DND-41 (cell line): ENCODE data around the gene CTTN.

Experiments used
- EZH2 ChIP-seq: IDR thresholded peaks from 3 replicates; pipeline ENCODE4 v1.6.1; 2012; ENCODE audit warnings: borderline replicate concordance, low read depth, mild to moderate bottlenecking, moderate library complexity, low read length, inconsistent platforms; ENCODE audit not compliant: severe bottlenecking
- TF ChIP-seq, protein P1 (sequence below): IDR thresholded peaks from 2 replicates; pipeline ENCODE4 v1.5.1; 2012; ENCODE audit warnings: borderline replicate concordance, low read length, moderate library complexity, mild to moderate bottlenecking; ENCODE audit not compliant: poor library complexity, severe bottlenecking; ENCODE audit errors: extremely low read depth

DNA sequence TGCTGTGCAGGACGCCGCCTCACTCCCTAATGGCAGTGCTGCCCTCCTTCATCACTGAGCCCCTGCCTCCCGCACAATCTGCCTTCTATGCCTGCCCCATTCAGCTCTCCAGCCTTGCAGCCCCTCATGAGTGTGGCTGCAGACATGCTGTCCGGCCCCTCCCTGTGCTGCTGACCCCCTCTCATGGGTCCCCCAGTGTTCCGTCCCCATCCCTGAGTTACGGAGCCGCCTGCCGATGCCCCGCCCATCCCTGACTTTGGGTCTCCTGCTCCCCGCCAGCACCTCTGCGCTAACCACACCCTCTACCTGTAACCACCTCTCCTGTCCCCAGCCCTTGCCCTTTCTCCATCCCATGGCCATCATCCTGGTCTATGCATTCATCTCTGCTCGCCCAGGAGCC lies 33.3 kb downstream of the CTTN start:
- TF ChIP-seq, protein P1, sequence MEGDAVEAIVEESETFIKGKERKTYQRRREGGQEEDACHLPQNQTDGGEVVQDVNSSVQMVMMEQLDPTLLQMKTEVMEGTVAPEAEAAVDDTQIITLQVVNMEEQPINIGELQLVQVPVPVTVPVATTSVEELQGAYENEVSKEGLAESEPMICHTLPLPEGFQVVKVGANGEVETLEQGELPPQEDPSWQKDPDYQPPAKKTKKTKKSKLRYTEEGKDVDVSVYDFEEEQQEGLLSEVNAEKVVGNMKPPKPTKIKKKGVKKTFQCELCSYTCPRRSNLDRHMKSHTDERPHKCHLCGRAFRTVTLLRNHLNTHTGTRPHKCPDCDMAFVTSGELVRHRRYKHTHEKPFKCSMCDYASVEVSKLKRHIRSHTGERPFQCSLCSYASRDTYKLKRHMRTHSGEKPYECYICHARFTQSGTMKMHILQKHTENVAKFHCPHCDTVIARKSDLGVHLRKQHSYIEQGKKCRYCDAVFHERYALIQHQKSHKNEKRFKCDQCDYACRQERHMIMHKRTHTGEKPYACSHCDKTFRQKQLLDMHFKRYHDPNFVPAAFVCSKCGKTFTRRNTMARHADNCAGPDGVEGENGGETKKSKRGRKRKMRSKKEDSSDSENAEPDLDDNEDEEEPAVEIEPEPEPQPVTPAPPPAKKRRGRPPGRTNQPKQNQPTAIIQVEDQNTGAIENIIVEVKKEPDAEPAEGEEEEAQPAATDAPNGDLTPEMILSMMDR, result no peak
- TF ChIP-seq EZH2, result no peak
